ENCODE results near the gene NXN.
"Not testable (repeated sequence)": the region's sequence is repeated elsewhere in the genome, so short reads cannot be mapped to it uniquely, and the experiment has no call there.

The NXN gene

GRCh38 chr17:835263-835662 lies 144.3 kb downstream of the NXN start:
- Histone ChIP-seq H3K36me3 (ENCODE audit: insufficient read depth, low read length) (peaks cover 16% of the 10 kb centered on the region), H2AFZ (ENCODE audit: low read depth, low read length) (no peak overlapping the region), H3K27me3 (ENCODE audit: insufficient read depth, low read length) (no peaks in the 10 kb centered on the region), H3K4me1 (ENCODE audit: insufficient read depth, low read length) (no peaks in the 10 kb centered on the region), H3K4me3 (ENCODE audit: low read length) (no peak overlapping the region), H3K9me3 (ENCODE audit: low read length) (peaks cover 29% of the 10 kb centered on the region)

DNA sequence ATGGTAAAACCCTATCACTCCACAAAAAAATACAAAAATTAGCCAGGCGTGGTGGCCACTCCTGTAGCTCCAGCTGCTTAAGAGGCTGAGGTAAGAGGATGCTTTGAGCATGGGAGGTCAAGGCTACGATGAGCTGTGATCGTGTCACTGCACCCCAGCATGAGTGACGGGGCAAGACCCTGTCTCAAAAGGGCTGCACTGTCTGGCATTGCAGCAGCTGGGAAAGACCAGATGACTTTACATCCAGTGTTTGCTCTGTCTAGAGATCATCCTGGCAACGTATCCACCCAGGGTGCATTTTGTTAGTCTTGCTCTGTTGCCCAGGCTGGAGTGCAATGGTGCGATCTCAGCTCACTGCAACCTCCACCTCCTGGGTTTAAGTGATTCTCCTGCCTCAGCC lies 145.4 kb downstream of the NXN start:
- H3K4me3 ChIP-seq (ENCODE audit: low read length) = no peak overlapping the region
- H3K4me1 ChIP-seq (ENCODE audit: insufficient read depth, low read length) = no peaks in the 10 kb centered on the region
- no peaks in the 10 kb centered on the region for H3K27me3 ChIP-seq (ENCODE audit: insufficient read depth, low read length)
- H3K9me3 ChIP-seq (ENCODE audit: low read length) = peaks cover 30% of the 10 kb centered on the region
- H2AFZ ChIP-seq (ENCODE audit: low read depth, low read length) = no peak overlapping the region
- peaks cover 16% of the 10 kb centered on the region for H3K36me3 ChIP-seq (ENCODE audit: insufficient read depth, low read length)

- Histone ChIP-seq H3K4me3 (ENCODE audit: low read length) (no peak overlapping the region), H3K4me1 (ENCODE audit: insufficient read depth, low read length) (no peaks in the 10 kb centered on the region), H3K27me3 (ENCODE audit: insufficient read depth, low read length) (no peaks in the 10 kb centered on the region), H2AFZ (ENCODE audit: low read depth, low read length) (no peak overlapping the region), H3K9me3 (ENCODE audit: low read length) (peaks cover 17% of the 10 kb centered on the region), H3K36me3 (ENCODE audit: insufficient read depth, low read length) (peaks cover 5% of the 10 kb centered on the region)
Observed at GRCh38 chr17:830950-831349, 148.6 kb downstream of the NXN start.

- Histone ChIP-seq H3K27me3 (ENCODE audit: insufficient read depth, low read length) (no peaks in the 10 kb centered on the region), H3K36me3 (ENCODE audit: insufficient read depth, low read length) (peaks cover 11% of the 10 kb centered on the region), H3K4me1 (ENCODE audit: insufficient read depth, low read length) (no peaks in the 10 kb centered on the region), H3K9me3 (ENCODE audit: low read length) (peaks cover 17% of the 10 kb centered on the region), H3K4me3 (ENCODE audit: low read length) (no peak overlapping the region), H2AFZ (ENCODE audit: low read depth, low read length) (no peak overlapping the region)
Observed at GRCh38 chr17:830381-830780, 149.2 kb downstream of the NXN start.

DNA sequence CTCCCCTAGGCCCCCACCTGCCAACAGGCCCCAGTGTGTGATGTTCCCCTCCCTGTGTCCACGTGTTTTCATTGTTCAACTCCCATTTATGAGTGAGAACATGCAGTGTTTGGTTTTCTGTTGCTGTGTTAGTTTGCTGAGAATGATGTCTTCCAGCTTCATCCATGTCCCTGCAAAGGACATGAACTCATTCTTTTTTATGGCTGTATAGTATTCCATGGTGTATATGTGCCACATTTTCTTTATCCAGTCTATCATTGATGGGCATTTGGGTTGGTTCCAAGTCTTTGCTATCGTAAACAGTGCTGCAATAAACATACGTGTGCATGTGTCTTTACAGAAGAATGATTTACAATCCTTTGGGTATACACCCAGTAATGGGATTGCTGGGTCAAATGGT lies 150.0 kb downstream of the NXN start:
- not testable (repeated sequence) for H3K27me3 ChIP-seq (ENCODE audit: insufficient read depth, low read length); H3K4me1 ChIP-seq (ENCODE audit: insufficient read depth, low read length); H2AFZ ChIP-seq (ENCODE audit: low read depth, low read length); H3K4me3 ChIP-seq (ENCODE audit: low read length)
- peaks cover 14% of the 10 kb centered on the region for H3K9me3 ChIP-seq (ENCODE audit: low read length)
- H3K36me3 ChIP-seq (ENCODE audit: insufficient read depth, low read length) = peaks cover 18% of the 10 kb centered on the region

GRCh38 chr17:828761-829160 lies 150.8 kb downstream of the NXN start:
- Histone ChIP-seq H3K27me3 (ENCODE audit: insufficient read depth, low read length) (no peaks in the 10 kb centered on the region), H3K9me3 (ENCODE audit: low read length) (peaks cover 10% of the 10 kb centered on the region), H3K4me3 (ENCODE audit: low read length) (no peak overlapping the region), H3K36me3 (ENCODE audit: insufficient read depth, low read length) (peaks cover 23% of the 10 kb centered on the region), H3K4me1 (ENCODE audit: insufficient read depth, low read length) (no peaks in the 10 kb centered on the region), H2AFZ (ENCODE audit: low read depth, low read length) (no peak overlapping the region)

DNA sequence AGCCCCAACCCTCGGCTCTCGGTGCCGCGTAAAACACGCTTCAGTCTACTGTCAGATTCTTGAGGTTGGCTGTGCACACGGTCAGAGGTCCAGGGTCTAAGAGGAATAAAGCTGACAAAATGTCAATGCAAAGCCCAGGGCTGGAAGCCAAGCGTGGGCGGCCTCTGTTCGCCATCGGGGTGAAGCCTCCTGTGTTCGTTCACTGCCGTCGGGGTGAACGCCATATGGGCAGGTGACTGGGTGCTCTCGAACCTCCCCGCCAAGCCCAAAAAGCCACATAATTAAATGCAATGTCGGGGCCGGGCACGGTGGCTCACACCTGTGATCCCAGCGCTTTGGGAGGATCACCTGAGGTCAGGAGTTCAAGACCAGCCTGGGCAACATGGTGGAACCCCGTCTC lies 152.8 kb downstream of the NXN start:
- Histone ChIP-seq H3K4me3 (ENCODE audit: low read length) (no peak overlapping the region), H3K4me1 (ENCODE audit: insufficient read depth, low read length) (no peaks in the 10 kb centered on the region), H3K9me3 (ENCODE audit: low read length) (peaks cover 9% of the 10 kb centered on the region), H3K36me3 (ENCODE audit: insufficient read depth, low read length) (peaks cover 39% of the 10 kb centered on the region), H2AFZ (ENCODE audit: low read depth, low read length) (no peak overlapping the region), H3K27me3 (ENCODE audit: insufficient read depth, low read length) (no peaks in the 10 kb centered on the region)

- Histone ChIP-seq H2AFZ (ENCODE audit: low read depth, low read length) (no peak overlapping the region), H3K4me1 (ENCODE audit: insufficient read depth, low read length) (no peaks in the 10 kb centered on the region), H3K27me3 (ENCODE audit: insufficient read depth, low read length) (no peaks in the 10 kb centered on the region), H3K36me3 (ENCODE audit: insufficient read depth, low read length) (peaks cover 41% of the 10 kb centered on the region), H3K4me3 (ENCODE audit: low read length) (no peak overlapping the region), H3K9me3 (ENCODE audit: low read length) (peaks cover 8% of the 10 kb centered on the region)
Observed at GRCh38 chr17:825216-825615, 154.4 kb downstream of the NXN start.

- peaks cover 49% of the 10 kb centered on the region for H3K36me3 ChIP-seq (ENCODE audit: insufficient read depth, low read length)
- no peaks in the 10 kb centered on the region for H3K4me1 ChIP-seq (ENCODE audit: insufficient read depth, low read length)
- H3K27me3 ChIP-seq (ENCODE audit: insufficient read depth, low read length) = no peaks in the 10 kb centered on the region
- peaks cover 5% of the 10 kb centered on the region for H3K9me3 ChIP-seq (ENCODE audit: low read length)
- H2AFZ ChIP-seq (ENCODE audit: low read depth, low read length) = no peak overlapping the region
- H3K4me3 ChIP-seq (ENCODE audit: low read length) = no peak overlapping the region
Observed at GRCh38 chr17:824378-824777, 155.2 kb downstream of the NXN start.

- Histone ChIP-seq H3K4me3 (ENCODE audit: low read length) (no peak overlapping the region), H3K9me3 (ENCODE audit: low read length) (peaks cover 5% of the 10 kb centered on the region), H3K4me1 (ENCODE audit: insufficient read depth, low read length) (no peaks in the 10 kb centered on the region), H3K36me3 (ENCODE audit: insufficient read depth, low read length) (peaks cover 54% of the 10 kb centered on the region), H2AFZ (ENCODE audit: low read depth, low read length) (no peak overlapping the region), H3K27me3 (ENCODE audit: insufficient read depth, low read length) (no peaks in the 10 kb centered on the region)
Observed at GRCh38 chr17:823501-823902, 156.1 kb downstream of the NXN start.

- no peak overlapping the region for H2AFZ ChIP-seq (ENCODE audit: low read depth, low read length)
- peaks cover 5% of the 10 kb centered on the region for H3K9me3 ChIP-seq (ENCODE audit: low read length)
- H3K4me1 ChIP-seq (ENCODE audit: insufficient read depth, low read length) = no peaks in the 10 kb centered on the region
- peaks cover 66% of the 10 kb centered on the region for H3K36me3 ChIP-seq (ENCODE audit: insufficient read depth, low read length)
- no peaks in the 10 kb centered on the region for H3K27me3 ChIP-seq (ENCODE audit: insufficient read depth, low read length)
- no peak overlapping the region for H3K4me3 ChIP-seq (ENCODE audit: low read length)
Observed at GRCh38 chr17:819251-819650, 160.3 kb downstream of the NXN start.

- Histone ChIP-seq H3K4me1 (ENCODE audit: insufficient read depth, low read length) (no peaks in the 10 kb centered on the region), H2AFZ (ENCODE audit: low read depth, low read length) (no peak overlapping the region), H3K27me3 (ENCODE audit: insufficient read depth, low read length) (no peaks in the 10 kb centered on the region), H3K36me3 (ENCODE audit: insufficient read depth, low read length) (peaks cover 64% of the 10 kb centered on the region), H3K9me3 (ENCODE audit: low read length) (no peaks in the 10 kb centered on the region), H3K4me3 (ENCODE audit: low read length) (no peak overlapping the region)
Observed at GRCh38 chr17:814371-814770, 165.2 kb downstream of the NXN start.

GRCh38 chr17:812638-813204 lies 166.9 kb downstream of the NXN start:
- H3K9me3 ChIP-seq (ENCODE audit: low read length) = no peaks in the 10 kb centered on the region

GRCh38 chr17:811051-811784 lies 168.4 kb downstream of the NXN start:
- H3K36me3 ChIP-seq (ENCODE audit: insufficient read depth, low read length) = peaks cover 46% of the 10 kb centered on the region

More at GRCh38 chr17:812638-813204, 166.9 kb downstream of the NXN start:
- no peaks in the 10 kb centered on the region for H3K27me3 ChIP-seq (ENCODE audit: insufficient read depth, low read length)
- H2AFZ ChIP-seq (ENCODE audit: low read depth, low read length) = no peak overlapping the region
- H3K4me1 ChIP-seq (ENCODE audit: insufficient read depth, low read length) = no peaks in the 10 kb centered on the region
- peaks cover 54% of the 10 kb centered on the region for H3K36me3 ChIP-seq (ENCODE audit: insufficient read depth, low read length)
- H3K4me3 ChIP-seq (ENCODE audit: low read length) = no peak overlapping the region

More at GRCh38 chr17:811051-811784, 168.4 kb downstream of the NXN start:
- no peaks in the 10 kb centered on the region for H3K27me3 ChIP-seq (ENCODE audit: insufficient read depth, low read length)
- no peaks in the 10 kb centered on the region for H3K9me3 ChIP-seq (ENCODE audit: low read length)
- no peak overlapping the region for H2AFZ ChIP-seq (ENCODE audit: low read depth, low read length)
- H3K4me1 ChIP-seq (ENCODE audit: insufficient read depth, low read length) = peaks cover 3% of the 10 kb centered on the region
- no peak overlapping the region for H3K4me3 ChIP-seq (ENCODE audit: low read length)
